IMR-90 (cell line): ENCODE results near the gene MED12.

Experiments used
- BHLHE40 ChIP-seq: fragments of 150-350 bp; IDR thresholded peaks from 2 replicates; pipeline ENCODE4 v1.6.1; 2016; ENCODE audit warnings: mild to moderate bottlenecking, low read depth, low read length
- MAZ ChIP-seq: IDR thresholded peaks from 2 replicates; pipeline ENCODE4 v1.6.1; 2012; ENCODE audit warnings: low read depth, mild to moderate bottlenecking, low read length, improper control_type of control experiment, moderate library complexity, borderline replicate concordance
- POLR2A ChIP-seq: IDR thresholded peaks from 2 replicates; pipeline ENCODE4 v1.6.1; 2012; ENCODE audit warnings: mild to moderate bottlenecking, low read depth, low read length
- RAD21 ChIP-seq: IDR thresholded peaks from 2 replicates; pipeline ENCODE4 v1.6.1; 2012; ENCODE audit warnings: low read length, improper control_type of control experiment
- RCOR1 ChIP-seq: IDR thresholded peaks from 2 replicates; pipeline ENCODE4 v1.6.1; 2012; ENCODE audit warnings: mild to moderate bottlenecking, low read length, improper control_type of control experiment; ENCODE audit not compliant: insufficient replicate concordance
- RFX5 ChIP-seq: IDR thresholded peaks from 2 replicates; pipeline ENCODE4 v1.8.0; 2012; ENCODE audit warnings: low read depth, mild to moderate bottlenecking, low read length, moderate library complexity
- SMC3 ChIP-seq: fragments of 150-350 bp; IDR thresholded peaks from 2 replicates; pipeline ENCODE4 v1.6.1; 2016; ENCODE audit warnings: low read depth, mild to moderate bottlenecking, antibody characterized with exemption, low read length, moderate library complexity
- TF ChIP-seq, protein P1 (sequence below): conservative IDR thresholded peaks from 2 replicates; pipeline ENCODE4 v1.5.1; 2012; ENCODE audit warnings: mild to moderate bottlenecking, low read depth, low read length, improper control_type of control experiment
- TF ChIP-seq, protein P2 (sequence below): fragments of 150-350 bp; IDR thresholded peaks from 2 replicates; pipeline ENCODE4 v1.6.1; 2016; ENCODE audit warnings: low read depth, mild to moderate bottlenecking, low read length, moderate library complexity, borderline replicate concordance
- TF ChIP-seq, protein P3 (sequence below): fragments of 150-350 bp; IDR thresholded peaks from 2 replicates; pipeline ENCODE4 v1.6.1; 2017; ENCODE audit warnings: mild to moderate bottlenecking, antibody characterized with exemption, low read length, low read depth

DNA sequence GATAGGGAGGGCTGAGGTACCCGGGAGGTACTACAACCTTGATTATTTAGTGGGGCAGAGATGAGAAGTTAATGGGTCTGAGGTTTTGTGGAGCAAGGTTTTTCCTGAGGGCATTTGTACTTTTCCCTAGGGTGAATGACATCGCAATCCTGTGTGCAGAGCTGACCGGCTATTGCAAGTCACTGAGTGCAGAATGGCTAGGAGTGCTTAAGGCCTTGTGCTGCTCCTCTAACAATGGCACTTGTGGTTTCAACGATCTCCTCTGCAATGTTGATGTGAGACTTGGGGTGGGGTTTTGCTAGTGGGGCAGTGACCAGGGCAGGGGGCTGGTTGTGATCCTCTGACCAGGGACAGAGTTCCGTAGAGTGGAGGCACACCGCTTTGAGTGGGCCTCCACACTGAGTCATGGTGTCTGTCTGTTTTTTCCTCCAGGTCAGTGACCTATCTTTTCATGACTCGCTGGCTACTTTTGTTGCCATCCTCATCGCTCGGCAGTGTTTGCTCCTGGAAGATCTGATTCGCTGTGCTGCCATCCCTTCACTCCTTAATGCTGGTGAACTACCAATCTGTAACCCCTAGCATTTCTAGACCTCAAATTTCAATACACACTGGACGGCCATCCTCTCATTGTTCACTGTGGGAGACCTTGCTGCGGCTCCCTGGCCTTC lies 9.9 kb downstream of the MED12 start:
- TF ChIP-seq POLR2A (no peak), RFX5 (no peak), MAZ (no peak), SMC3 (no peak), BHLHE40 (no peak), RAD21 (no peak), RCOR1 (no peak)
- TF ChIP-seq, protein P1, sequence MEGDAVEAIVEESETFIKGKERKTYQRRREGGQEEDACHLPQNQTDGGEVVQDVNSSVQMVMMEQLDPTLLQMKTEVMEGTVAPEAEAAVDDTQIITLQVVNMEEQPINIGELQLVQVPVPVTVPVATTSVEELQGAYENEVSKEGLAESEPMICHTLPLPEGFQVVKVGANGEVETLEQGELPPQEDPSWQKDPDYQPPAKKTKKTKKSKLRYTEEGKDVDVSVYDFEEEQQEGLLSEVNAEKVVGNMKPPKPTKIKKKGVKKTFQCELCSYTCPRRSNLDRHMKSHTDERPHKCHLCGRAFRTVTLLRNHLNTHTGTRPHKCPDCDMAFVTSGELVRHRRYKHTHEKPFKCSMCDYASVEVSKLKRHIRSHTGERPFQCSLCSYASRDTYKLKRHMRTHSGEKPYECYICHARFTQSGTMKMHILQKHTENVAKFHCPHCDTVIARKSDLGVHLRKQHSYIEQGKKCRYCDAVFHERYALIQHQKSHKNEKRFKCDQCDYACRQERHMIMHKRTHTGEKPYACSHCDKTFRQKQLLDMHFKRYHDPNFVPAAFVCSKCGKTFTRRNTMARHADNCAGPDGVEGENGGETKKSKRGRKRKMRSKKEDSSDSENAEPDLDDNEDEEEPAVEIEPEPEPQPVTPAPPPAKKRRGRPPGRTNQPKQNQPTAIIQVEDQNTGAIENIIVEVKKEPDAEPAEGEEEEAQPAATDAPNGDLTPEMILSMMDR = no peak
- TF ChIP-seq, protein P2, sequence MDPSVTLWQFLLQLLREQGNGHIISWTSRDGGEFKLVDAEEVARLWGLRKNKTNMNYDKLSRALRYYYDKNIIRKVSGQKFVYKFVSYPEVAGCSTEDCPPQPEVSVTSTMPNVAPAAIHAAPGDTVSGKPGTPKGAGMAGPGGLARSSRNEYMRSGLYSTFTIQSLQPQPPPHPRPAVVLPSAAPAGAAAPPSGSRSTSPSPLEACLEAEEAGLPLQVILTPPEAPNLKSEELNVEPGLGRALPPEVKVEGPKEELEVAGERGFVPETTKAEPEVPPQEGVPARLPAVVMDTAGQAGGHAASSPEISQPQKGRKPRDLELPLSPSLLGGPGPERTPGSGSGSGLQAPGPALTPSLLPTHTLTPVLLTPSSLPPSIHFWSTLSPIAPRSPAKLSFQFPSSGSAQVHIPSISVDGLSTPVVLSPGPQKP = no peak
- TF ChIP-seq, protein P3, sequence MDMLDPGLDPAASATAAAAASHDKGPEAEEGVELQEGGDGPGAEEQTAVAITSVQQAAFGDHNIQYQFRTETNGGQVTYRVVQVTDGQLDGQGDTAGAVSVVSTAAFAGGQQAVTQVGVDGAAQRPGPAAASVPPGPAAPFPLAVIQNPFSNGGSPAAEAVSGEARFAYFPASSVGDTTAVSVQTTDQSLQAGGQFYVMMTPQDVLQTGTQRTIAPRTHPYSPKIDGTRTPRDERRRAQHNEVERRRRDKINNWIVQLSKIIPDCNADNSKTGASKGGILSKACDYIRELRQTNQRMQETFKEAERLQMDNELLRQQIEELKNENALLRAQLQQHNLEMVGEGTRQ = no peak
